ENCODE measurements around the gene GDPD4.

The GDPD4 gene

GRCh38 chr11:77171885-77172665 lies 129.4 kb downstream of the GDPD4 start:
- DNase-seq: no peak

GRCh38 chr11:77171254-77171653 lies 130.2 kb downstream of the GDPD4 start:
- no peak for DNase-seq

- no peak for DNase-seq
Measured at GRCh38 chr11:77170107-77170506, 131.4 kb downstream of the GDPD4 start.

GRCh38 chr11:77167791-77168190 lies 133.7 kb downstream of the GDPD4 start:
- DNase-seq: no peak

- no peak for DNase-seq
Measured at GRCh38 chr11:77167111-77167626, 134.3 kb downstream of the GDPD4 start.
